Esophagus muscularis mucosa (tissue), 4 donors: ENCODE data around the gene APMAP. TPM values are rescaled to one million over a fixed set of nuclear protein-coding genes. Genes with fewer than 3 reads are reported as not detected.

Experiments
- DNase-seq: peaks from one replicate; pipeline ENCODE4 v3.0.0-alpha.2; 2017; ENCODE audit errors: extremely low spot score
- H3K27ac ChIP-seq, 4 donors: fragments of 200-600 bp; sonication (generic); replicated peaks in 1 of 4; 1 replicate in 3 of 4; 2 replicates in 1 of 4; pipeline ENCODE4 v1.5.1; 2016 to 2019; ENCODE audit warnings: mild to moderate bottlenecking in 1 of 4
- H3K27me3 ChIP-seq, 4 donors: fragments of 200-600 bp; sonication (generic); one replicate each; pipeline versions ENCODE4 v1.5.1 to v1.6.0; 2016 to 2019
- H3K36me3 ChIP-seq, 4 donors: fragments of 200-600 bp; sonication (generic); one replicate each; pipeline ENCODE4 v1.5.1; 2016 to 2019
- H3K4me1 ChIP-seq, 4 donors: fragments of 200-600 bp; sonication (generic); one replicate each; pipeline ENCODE4 v1.5.1; 2016 to 2019
- H3K4me3 ChIP-seq, 4 donors: fragments of 200-600 bp; sonication (generic); 1 replicate in 2 of 4; 2 replicates in 2 of 4; pipeline ENCODE4 v1.5.1; 2016 to 2019; ENCODE audit warnings: mild to moderate bottlenecking in 4 of 4, moderate library complexity in 1 of 4
- H3K9me3 ChIP-seq, 4 donors: fragments of 200-600 bp; sonication (generic); 1 replicate in 3 of 4; 2 replicates in 1 of 4; pipeline ENCODE4 v1.5.1; 2016 to 2019
- EP300 ChIP-seq: sonication (generic); formaldehyde crosslinking; IDR thresholded peaks from one replicate; pipeline ENCODE4 v1.6.1; 2017; ENCODE audit warnings: antibody characterized with exemption
- POLR2A ChIP-seq: fragments of 450-650 bp; IDR thresholded peaks from one replicate; pipeline ENCODE4 v1.6.1; 2017; ENCODE audit warnings: antibody characterized with exemption, moderate library complexity, mild to moderate bottlenecking, low read depth
- POLR2AphosphoS5 ChIP-seq, 2 donors: sonication (generic); formaldehyde crosslinking; IDR thresholded peaks; one replicate each; pipeline ENCODE4 v1.6.1; 2017; ENCODE audit warnings: antibody characterized with exemption in 2 of 2
- WGBS: methylation state at CpG from one replicate; pipeline ENCODE4 v1.1.5; 2018; 5-methylcytosine and 5-hydroxymethylcytosine counted together
- intact Hi-C: fragments of 100-400 bp; cut with DNase I; formaldehyde crosslinking; loops from one replicate; pipeline ENCODE4 v1.15.1; 2023
- total RNA-seq, 4 donors: library from RNA; depleted of rRNA; stranded (reverse); fragments of >200 nt; gene quantifications; one replicate each; pipeline versions ENCODE4 v1.1.0 to v1.2.1, GENCODE V29; 2016
- TF ChIP-seq, protein P1 (sequence below), 3 experiments: fragments of 200-600 bp in 2 of 3; fragments of 450-650 bp in 1 of 3; sonication (generic) in 2 of 3; IDR thresholded peaks; one replicate each; pipeline ENCODE4 v1.5.1; 2017 to 2019; ENCODE audit warnings: antibody characterized with exemption in 3 of 3, mild to moderate bottlenecking in 2 of 3, moderate library complexity in 1 of 3

The APMAP gene
- total RNA-seq, 4 donors from 2014 or later, result 21.6 to 35.6 (median 32.5) TPM

DNA sequence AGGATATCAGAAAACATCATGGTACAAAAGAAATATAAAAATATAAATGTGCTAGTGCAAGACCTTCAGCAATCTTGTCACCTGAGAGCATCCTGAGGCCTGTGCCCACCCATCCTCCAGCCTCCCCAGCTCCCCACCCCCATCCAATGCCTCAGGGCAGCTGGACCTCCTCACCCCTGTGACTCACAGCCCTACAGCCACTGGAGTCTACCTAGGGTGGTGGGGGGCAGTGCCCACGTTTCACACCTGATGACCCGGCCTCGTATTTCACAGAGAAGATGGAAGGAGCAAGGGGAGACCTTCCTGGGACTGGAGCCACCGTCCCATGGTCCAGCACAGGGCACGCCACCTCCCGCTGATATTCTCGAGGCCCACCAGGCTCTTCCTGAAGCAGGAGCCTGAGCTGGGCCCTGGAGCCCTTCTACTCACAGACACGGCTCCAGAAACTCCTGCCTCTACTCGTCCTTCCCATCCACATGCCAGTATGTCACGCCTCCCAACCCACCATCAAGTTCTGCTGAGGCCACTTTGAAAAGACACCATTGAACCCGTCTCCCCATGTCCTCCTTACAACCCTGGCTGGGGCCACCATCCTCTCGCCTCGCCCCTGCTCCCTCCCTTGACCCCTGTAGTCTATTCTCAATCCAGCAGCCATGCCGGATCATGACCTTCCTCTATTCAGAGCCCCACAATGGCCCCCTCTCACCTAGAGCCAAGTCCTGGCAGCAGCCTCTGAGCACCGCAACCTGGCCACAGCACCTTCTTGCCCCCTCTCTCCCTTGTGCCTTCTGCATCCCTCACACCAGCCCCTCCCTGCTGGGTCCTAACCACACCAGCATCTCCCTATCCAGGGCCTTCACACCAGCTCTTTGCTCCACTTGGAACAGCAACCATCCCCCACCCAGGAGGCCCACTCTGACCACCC, 13.3 kb downstream of the APMAP start:
- no peak for DNase-seq
- H3K4me1 ChIP-seq, result peaks cover 0 to 28% (median 22%) of the 10 kb centered on the region in 4 donors
- H3K9me3 ChIP-seq, result no peaks in the 10 kb centered on the region
- 96% methylated on average over 15 of the region's 15 CpGs for WGBS
- no peaks in the 10 kb centered on the region for H3K27me3 ChIP-seq
- intact Hi-C loops, result no loop called here
- H3K36me3 ChIP-seq, result peaks cover 13 to 53% (median 40%) of the 10 kb centered on the region in 4 donors
- no peak for TF ChIP-seq POLR2AphosphoS5 (IDR thresholded peaks at IDR 0.05)
- no peak for TF ChIP-seq EP300
- TF ChIP-seq, protein P1, sequence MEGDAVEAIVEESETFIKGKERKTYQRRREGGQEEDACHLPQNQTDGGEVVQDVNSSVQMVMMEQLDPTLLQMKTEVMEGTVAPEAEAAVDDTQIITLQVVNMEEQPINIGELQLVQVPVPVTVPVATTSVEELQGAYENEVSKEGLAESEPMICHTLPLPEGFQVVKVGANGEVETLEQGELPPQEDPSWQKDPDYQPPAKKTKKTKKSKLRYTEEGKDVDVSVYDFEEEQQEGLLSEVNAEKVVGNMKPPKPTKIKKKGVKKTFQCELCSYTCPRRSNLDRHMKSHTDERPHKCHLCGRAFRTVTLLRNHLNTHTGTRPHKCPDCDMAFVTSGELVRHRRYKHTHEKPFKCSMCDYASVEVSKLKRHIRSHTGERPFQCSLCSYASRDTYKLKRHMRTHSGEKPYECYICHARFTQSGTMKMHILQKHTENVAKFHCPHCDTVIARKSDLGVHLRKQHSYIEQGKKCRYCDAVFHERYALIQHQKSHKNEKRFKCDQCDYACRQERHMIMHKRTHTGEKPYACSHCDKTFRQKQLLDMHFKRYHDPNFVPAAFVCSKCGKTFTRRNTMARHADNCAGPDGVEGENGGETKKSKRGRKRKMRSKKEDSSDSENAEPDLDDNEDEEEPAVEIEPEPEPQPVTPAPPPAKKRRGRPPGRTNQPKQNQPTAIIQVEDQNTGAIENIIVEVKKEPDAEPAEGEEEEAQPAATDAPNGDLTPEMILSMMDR (IDR thresholded peaks at IDR 0.05), result no peak
- no peak for TF ChIP-seq POLR2A
- H3K4me3 ChIP-seq, result no peak overlapping the region
- peak overlapping the region in 2 of 4 donors; percentile 11 to 33 for H3K27ac ChIP-seq

DNA sequence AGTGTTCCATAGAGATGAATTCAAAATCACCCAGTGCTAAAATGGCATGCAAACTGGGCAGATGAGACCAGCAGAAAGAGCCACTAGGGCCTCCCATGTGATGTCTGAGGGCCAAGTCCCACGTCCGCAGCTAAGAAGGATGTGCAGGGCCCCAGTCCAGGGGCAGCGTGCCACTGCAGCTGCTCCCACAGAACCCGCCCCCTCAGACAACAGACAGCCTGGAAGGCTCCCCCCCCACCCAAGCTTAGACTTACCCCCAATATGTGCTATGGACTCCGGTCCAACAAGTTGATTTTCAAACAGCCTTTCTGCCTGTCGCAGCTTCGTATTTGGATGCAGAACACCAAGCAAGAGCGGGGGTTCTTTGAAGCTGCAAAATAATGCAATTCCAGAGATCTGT, 14.0 kb downstream of the APMAP start:
- H3K27ac ChIP-seq, result peak overlapping the region in 3 of 4 donors; percentile 11 to 33 (median 25)
- H3K4me1 ChIP-seq, result peaks cover 0 to 28% (median 22%) of the 10 kb centered on the region in 4 donors
- H3K4me3 ChIP-seq, result no peak overlapping the region
- no peak for DNase-seq
- no peaks in the 10 kb centered on the region for H3K9me3 ChIP-seq
- intact Hi-C loops, result no loop called here
- TF ChIP-seq POLR2AphosphoS5 (IDR thresholded peaks at IDR 0.05) (no peak), EP300 (no peak), POLR2A (no peak)
- TF ChIP-seq, protein P1 (IDR thresholded peaks at IDR 0.05), result no peak
- 62% methylated on average over 8 of the region's 8 CpGs for WGBS
- H3K27me3 ChIP-seq, result no peaks in the 10 kb centered on the region
- peaks cover 16 to 59% (median 38%) of the 10 kb centered on the region in 4 donors for H3K36me3 ChIP-seq

DNA sequence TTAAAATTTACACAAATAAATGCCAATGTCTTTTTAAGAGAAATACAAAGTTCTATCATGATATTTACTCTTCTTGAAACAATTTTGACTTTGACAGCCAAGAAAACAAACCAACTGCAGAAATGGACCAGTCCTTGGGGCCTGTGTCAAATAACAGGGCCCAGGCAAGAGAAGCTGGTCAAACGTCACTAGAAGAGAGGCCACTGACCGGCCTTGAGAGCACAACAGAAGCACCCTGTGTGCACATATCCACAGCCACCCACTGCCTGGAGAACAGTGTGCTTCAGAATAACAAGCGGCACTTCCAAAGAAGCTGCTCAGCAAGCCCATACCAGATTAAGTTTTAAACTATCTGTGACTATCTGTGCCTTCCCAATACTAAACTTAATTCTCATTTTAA, 14.8 kb downstream of the APMAP start:
- no peak for DNase-seq
- TF ChIP-seq, protein P1 (IDR thresholded peaks at IDR 0.05), result no peak
- TF ChIP-seq POLR2A (no peak), POLR2AphosphoS5 (IDR thresholded peaks at IDR 0.05) (no peak), EP300 (no peak)
- WGBS, result 85% methylated on average over 3 of the region's 3 CpGs
- Histone ChIP-seq H3K36me3 (peaks cover 21 to 60% (median 38%) of the 10 kb centered on the region in 4 donors), H3K4me3 (no peak overlapping the region), H3K4me1 (peaks cover 0 to 28% (median 22%) of the 10 kb centered on the region in 4 donors), H3K27ac (peak overlapping the region in 2 of 4 donors; percentile 33 to 52), H3K27me3 (no peaks in the 10 kb centered on the region), H3K9me3 (no peaks in the 10 kb centered on the region)
- intact Hi-C loops, result no loop called here

DNA sequence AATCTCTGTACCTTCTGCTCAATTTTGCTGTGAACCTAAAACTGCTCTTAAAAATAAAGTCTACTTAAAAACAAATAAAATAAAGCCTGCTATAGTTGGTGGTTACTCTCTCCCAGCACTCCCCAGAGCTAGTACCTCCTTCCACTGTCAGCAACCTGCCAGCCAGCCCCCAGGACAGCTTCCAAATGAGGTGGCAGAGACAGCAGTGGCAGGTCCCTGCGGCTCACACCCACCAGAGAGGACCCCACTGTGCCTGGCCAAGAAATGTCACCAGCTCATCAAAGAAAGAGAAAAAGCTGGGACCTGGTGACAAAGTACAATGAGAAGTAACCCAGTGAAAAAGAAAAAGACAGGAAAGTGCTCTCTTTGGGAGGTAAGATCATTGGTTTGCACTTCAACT, 15.2 kb downstream of the APMAP start:
- Histone ChIP-seq H3K27me3 (no peaks in the 10 kb centered on the region), H3K4me3 (no peak overlapping the region), H3K36me3 (peaks cover 26 to 61% (median 38%) of the 10 kb centered on the region in 4 donors), H3K4me1 (peaks cover 0 to 28% (median 22%) of the 10 kb centered on the region in 4 donors), H3K9me3 (no peaks in the 10 kb centered on the region), H3K27ac (peak overlapping the region in 1 of 4 donors; percentile 52)
- no peak for DNase-seq
- TF ChIP-seq, protein P1 (IDR thresholded peaks at IDR 0.05), result no peak
- no peak for TF ChIP-seq POLR2A
- no peak for TF ChIP-seq POLR2AphosphoS5 (IDR thresholded peaks at IDR 0.05)
- TF ChIP-seq EP300, result no peak
- intact Hi-C loops, result no loop called here
- 69% methylated on average over 1 of the region's 1 CpG for WGBS
